GM21360 (cell line): ENCODE measurements around the gene FSTL5.

Source experiments
- ATAC-seq: cut with Tn5 transposase; IDR thresholded peaks from one replicate; pipeline ENCODE4 v1.9.1; 2021; ENCODE audit warnings: mild to moderate bottlenecking, moderate library complexity; ENCODE audit not compliant: unreplicated experiment

FSTL5 gene

DNA sequence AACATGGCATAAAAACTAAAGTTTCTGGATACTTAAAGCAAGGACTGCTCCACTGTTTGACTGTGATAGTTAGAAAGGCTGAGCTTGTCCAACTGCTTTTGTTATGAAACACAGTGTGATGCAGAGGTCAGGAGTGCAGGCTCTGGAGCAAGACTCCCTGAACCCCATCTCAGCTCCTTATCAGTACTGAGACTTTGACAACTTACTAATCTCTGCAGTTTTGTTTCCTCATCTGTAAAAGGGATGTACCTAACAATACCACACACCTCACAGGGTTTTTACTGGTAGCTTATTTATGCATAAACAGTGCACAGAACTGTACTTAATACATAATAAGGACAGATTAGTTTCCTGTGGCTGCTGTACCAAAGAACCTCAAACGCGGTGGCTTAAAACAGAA lies 804.3 kb downstream of the FSTL5 start:
- ATAC-seq, result no peak

DNA sequence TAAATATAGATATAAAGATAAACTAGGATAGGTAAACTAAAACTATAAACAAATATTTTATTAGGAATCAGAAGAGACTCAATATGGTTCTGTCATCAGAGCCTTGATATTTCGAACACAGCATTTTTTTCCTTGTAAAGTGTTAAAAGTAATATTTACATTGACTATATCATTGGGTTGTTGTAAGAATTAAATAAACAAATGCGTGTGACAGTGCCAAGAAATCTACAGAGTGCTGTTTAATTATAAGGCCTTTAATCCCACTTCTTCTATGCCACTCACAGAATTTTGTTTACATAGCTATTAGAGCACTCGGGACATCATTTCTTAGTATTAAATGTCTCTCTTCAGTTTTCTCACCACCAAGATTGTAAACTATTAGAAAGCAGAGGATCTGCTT lies 807.4 kb downstream of the FSTL5 start:
- no peak for ATAC-seq

DNA sequence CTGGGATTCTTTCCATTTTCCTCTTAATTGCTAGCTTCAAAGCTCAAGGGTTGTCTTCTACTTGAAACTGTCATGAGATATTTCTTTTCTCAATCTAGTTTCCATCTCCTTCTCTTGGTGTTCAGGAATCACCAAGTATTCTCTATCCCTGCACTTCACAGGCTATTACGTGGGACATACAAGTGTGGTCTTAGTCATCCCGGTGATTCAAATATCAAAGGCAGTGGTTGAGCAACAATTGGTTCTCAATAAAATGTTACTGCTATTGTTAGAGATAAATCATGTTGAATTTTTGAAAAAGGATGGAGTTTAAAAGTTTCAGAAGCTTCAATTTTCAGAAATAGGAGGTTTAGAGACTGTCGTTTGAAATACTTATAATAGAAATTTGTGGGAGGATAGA lies 812.9 kb downstream of the FSTL5 start:
- ATAC-seq, result no peak

DNA sequence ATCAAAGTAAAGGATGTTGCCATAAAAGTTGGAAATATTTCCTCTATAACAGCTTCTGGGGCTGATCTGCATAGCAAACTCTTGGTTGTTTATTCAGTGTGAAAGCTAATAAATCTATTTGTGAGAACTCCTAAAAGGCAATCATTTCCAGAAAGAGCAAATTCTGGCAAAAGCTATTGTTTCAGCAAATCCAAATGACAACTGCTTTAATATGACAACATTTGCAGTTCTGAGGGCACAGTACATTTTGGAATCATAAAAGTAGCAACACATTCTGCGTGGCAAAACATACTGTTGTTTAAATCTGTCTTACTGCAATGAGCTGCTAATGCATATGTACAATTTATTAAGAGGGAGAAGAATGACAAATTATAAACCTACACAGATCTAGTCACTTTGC lies 818.1 kb downstream of the FSTL5 start:
- no peak for ATAC-seq

DNA sequence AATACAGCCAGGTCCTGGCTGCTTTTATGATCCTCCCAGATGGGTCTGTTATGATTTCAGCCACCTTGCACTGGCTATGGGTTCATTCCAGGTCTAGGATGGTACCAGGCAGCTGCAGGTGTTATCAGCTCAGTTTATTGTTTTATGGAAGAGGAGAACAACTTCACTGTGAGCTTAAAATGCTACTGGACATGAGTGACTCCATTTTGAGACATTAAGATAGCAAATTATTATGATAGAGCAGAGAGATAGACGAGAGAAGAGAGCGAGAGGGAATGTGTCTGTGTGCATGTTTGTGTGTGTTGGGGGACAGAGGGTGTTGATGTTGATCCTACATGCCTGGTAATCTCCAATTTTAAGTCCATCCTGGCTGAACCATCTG lies 820.2 kb downstream of the FSTL5 start:
- ATAC-seq, result no peak

DNA sequence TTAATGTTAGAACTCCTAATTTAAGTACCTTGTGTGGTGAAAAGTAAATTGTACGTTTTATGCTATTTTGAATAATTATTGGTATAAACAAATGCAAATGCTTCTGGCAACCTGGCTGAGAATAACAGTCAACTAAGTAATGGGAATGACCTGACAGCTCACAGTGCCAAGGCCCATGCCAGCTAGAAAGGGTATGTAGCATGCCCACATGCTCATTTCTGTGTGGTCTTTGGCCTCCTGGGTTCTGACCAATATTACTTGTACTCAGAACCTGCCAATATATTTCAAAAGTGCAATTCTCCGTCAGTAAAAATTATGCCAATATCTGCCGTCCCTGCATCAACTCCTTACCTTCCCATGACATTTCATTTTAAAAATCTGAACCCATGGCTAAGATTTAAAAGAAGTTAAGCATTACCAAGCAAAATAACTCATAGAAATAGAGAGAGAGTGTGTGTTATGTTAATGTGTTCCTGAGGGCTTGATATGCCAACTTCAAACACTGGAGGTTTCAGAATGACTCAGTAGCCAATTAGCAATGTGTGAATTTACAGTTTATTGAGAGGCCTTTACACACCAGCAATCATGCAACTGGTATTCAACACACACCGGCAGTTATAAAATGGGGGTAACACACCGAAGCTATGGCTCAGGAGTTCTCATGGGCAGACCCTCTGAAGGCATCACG lies 820.8 kb downstream of the FSTL5 start:
- no peak for ATAC-seq

DNA sequence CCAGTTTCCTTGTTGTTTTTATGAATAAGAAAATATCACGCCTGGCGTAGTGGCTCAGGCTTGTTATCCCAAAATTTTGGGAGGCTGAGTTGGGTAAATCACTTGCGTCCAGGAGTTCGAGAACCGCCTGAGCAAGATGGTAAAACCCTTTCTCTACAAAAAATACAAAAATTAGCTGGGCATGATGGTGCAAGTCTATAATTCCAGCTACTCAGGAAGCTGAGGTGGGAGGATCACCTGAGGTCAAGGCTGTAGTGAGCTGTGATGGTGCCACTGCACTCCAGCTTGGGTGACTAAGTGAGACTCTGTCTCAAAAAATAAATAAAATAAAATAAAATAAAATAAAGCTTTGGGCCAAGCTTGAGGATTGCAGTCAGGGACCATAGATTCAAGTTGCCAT lies 827.2 kb downstream of the FSTL5 start:
- ATAC-seq, result no peak

DNA sequence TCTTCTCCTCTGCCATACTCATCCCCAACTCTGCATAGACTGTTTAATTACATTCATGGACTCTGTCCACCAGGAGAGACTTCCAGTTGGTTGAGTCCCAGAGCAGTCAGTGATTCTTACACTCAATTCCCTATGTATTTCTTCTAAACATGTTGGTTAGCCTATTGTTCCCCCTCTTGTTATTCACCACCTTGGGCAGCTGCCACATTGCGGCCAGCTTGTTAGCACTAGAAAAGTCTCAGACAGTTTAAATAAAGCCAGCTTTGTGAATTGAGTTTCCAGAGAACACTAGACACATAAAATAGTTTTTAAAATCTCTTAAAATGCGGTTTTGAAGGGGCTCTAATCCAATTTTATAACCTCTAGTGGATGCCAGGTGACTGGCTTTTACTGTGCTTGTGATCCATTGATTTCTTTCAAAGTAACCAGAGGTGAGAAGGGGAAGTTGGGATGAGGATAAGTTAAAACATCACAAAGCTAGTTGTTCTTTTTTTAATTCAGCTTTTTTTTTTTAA lies 827.7 kb downstream of the FSTL5 start:
- no peak for ATAC-seq
